Inflammatory macrophage treated with lipopolysaccharide for 1 hour (primary cell): ENCODE measurements around the gene S100B.
"Not testable (repeated sequence)": the region's sequence is repeated elsewhere in the genome, so short reads cannot be mapped to it uniquely, and the experiment has no call there.

Source experiments
- DNase-seq, 2 donors: peaks; one replicate each; pipeline ENCODE4 v3.0.0-alpha.2; 2020 to 2022

S100B gene

DNA sequence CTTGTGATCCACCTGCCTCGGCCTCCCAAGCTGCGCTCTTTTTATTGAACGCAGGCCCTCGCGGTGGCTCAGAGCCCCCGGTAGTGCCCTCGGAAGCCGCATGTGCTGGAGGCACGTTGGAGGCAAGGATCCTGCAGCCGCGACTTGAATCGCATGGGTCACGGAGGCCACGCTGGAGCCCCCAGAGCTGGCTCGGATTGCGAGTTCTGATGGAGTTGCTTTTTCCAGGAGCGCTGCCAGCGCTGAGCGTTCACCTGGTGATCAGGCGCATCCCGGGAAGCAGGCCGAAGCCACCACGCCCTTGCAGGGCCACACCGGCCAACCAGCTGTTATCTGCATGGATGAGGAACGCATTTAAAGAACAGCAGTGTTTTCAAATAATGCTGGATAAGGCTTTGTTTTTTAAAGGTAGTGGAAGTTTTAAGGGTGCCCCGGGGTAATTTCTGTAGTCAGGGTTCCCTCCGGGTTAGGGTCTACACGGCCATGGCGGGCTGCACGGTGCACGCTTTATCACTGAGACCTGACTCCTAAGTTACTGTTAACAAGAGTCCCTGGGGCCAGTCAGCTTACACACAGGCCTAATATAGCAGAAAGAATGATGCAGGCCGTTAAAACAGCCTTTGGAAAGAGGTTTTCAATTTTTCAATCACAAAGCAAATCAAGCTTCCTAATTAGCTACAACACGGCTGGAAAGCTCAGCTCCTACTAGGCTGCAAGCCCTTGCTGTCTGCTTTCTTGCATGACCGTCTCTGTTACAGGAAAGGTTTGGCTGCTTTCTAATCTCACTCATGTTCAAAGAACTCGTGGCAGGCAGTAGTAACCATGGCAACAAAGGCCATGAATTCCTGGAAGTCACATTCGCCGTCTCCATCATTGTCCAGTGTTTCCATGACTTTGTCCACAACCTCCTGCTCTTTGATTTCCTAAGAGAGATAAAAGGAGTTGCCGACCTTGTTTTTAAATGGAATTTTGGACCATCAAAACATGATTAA lies 6.0 kb downstream of the S100B start:
- no peak for DNase-seq

DNA sequence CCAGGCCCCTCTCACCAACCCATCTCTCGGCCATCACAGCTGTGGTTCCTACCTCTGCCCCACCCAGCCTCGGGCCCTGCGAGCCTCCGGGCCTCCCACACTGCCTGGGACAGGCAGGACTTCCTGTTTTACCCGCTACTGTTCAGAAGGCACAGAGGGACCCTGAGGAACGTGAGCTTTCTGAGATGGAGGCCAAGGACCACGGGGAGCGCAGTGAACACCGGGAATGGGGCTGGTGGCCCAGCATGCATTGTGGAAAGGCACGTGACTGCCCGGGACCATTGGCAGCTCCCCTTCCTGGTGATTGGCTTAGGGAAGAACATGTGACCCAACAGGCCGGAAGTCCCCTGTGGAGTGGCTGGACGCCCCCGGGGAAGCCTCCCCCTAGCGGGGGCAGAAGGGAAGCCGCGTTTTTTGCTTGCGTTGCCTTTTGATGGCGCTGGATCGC lies 7.0 kb downstream of the S100B start:
- no peak for DNase-seq

DNA sequence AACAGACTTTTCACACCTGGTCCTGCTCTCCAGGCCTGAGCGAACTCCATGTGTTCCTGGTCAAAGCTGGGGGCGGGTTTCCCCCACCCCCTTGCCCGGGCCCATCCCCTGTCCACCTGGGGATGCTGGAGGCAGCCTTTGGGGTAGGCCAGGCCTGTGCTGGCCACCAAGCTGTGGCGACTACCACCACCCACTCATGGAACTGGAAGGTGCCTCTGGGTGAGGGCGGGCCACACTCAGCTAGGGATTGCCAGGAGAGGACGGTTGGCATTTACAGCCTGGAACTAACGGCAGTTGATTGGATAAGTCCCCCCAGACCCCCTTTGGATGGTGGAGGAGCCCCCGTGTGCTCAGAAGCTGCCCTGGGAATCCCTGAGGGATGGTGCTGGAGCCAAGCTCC lies 7.9 kb downstream of the S100B start:
- no peak for DNase-seq

DNA sequence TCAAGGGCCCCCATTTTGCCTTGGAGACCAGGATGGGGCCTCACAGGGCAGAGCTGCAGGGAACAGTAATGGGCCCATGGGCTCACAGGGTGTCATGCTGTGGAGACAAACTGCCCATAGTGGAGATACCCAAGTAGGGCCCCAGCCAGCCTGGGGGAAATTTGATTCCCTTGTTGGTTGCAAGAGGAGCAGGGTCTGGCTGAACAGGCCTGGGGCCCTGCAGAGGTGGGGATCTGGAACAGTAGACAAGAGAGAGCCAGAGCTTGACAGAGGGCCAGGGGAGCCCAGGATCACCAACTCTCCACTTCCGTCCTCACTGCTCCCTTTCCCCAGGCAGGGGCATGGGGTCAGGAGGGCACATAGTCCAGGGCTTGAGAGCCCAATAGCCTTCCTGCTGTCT lies 8.7 kb downstream of the S100B start:
- DNase-seq = no peak

DNA sequence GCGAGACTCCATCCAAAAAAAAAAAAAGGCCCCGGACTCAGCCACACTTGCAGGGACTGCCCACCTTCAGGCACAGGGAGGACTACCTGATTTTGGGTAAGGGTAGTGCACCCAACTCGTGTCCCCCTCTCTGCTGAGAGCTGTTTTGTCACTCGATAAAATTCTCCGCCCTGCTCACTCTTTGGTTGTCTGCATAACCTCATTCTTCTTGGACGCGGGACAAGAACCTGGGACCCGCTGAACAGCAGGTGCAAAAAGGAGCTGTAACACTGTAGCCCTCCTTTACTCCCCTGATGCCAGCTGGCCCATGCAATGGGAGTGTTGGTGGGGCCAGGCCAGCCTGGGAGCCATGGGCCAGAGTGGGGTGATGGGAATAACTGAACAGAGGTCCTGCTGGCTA lies 10.6 kb downstream of the S100B start:
- no peak for DNase-seq

DNA sequence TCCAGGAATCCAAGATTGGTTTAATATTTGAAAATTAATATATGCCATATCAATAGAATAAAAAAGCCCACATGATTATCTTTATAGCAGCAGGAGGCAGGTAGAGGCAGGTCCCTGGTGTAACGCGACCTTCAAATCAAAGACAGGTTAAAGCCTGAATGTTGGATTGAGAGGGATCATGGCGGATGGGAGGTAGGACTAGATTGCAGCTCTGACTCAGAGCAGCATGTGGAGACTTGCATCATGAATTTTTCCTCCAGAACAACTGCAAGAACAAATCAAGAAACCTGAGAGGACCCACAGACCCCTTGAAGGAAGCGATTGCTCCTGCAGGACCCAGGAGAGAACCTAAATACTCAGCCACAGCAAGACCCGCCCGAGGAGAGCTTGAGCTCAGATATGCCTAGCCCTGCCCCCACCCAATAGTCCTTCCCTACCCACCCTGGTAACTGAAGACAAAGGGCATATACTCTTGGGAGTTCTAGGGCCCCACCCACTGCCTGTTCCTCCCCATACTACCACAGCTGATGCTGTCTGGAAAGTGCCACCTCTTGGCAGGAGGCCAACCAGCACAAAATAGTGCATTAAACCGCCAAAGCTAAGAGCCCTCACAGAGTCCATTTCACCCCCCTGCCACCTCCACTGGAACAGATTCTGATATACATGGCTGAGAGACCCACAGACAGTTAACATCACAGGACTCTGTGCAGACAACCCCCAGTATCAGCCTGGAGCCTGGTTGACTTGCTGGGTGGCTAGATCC lies 19.5 kb downstream of the S100B start:
- DNase-seq = no peak

DNA sequence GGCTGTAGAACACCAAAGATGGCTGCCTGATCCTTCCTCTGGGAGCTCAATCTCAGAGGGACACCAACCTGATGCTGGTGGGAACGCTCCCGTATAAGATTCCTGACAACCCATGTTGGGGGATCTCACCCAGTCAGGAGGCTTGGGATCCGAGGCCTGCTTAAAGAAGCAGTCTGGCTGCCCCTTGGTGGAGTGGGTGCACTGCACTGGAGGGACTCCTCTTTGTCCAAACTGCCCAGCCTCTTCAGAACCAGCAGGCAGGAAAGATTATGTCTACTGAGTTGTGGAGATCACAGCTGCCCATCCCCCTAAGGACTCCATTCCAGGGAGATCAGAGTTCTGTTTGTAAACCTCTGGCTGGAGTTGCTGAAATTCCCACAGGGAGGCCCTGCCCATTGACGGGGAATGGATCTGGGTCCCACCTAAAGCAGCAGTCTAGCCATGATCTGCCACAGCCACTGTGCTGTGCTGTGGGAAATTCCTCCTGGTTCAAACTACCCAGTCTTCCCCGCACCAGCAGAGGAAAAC lies 23.0 kb downstream of the S100B start:
- DNase-seq = no peak

DNA sequence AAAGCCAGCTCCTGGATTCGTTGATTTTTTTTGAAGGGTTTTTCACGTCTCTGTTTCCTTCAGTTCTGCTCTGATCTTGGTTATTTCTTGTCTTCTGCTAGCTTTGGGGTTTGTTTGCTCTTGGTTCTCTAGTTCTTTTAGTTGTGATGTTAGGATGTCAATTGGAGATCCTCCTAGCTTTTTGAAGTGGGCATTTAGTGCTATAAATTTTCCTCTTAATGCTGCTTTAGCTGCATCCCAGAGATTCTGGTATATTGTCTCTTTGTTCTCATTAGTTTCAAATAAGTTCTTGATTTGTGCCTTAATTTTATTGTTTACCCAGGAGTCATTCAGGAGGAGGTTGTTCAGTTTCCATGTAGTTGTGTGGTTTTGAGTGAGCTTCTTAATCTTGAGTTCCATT lies 25.5 kb downstream of the S100B start:
- not testable (repeated sequence) for DNase-seq

DNA sequence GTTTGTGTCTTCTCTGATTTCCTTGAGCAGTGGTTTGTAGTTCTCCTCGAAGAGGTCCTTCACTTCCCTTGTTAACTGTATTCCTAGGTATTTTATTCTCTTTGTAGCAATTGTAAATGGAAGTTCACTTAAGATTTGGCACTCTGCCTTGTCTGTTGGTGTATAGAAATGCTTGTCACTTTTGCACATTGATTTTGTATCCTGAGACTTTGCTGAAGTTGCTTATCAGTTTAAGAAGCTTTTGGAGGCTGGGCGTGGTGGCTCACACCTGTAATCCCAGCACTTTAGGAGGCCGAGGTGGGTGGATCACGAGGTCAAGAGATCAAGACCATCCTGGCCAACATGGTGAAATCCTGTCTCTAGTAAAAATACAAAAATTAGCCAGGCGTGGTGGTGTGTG lies 27.1 kb downstream of the S100B start:
- not testable (repeated sequence) for DNase-seq

DNA sequence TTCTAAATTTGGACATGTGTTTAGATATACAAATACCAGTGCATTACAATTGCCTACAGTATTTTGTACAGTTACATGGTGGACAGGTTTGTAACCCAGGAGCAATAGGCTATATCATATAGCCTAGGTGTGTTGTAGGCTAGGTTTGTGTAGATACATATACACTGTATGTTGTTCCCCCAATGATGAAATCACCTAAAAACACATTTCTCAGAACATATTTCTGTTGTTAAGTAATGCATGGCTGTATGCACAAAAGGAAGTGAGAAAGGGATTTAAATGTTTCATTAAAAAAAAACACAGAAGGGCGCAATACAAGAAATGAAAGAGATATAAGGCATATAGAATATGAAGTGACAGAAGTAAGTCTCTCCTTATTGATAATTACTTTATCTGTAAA lies 32.0 kb downstream of the S100B start:
- peak in 1 of 2 donors; percentile 22 for DNase-seq

DNA sequence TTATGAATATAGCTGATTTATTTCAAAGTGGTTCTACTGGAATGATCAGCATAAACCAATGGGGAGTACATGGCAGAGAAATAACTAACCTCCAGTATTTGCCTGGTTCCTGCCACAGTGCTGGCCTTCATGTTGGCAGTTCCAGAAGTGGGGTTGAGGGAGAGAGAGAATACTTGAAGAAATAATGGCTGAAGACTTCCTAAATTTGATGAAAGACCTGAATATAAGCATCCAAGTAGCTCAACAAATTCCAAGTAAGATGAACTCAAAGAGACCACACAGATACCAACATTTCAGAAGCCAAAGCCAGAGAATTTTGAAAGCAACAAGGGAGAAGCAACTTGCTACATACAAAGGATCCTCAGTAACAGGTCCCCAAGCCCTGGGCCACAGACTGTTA lies 34.3 kb downstream of the S100B start:
- DNase-seq = no peak

DNA sequence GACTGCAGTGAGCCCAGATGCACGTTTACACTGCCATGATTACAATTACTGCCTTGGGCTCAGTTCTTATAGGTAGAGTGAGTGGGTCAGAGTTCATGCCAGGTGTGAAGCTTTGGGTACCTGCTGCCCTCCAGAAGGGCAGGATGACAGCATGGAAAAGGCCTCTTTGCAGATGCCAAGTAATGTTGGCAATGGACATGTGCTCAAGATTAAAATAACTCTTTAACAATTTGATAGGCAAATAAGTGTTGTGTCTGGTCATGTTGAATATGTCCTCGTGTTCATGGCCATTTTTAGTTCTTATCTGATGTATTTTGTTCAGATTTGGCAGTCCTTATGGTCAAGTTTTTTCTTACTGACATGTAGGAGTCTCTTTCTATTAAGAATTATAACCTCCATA lies 34.8 kb downstream of the S100B start:
- DNase-seq = no peak

DNA sequence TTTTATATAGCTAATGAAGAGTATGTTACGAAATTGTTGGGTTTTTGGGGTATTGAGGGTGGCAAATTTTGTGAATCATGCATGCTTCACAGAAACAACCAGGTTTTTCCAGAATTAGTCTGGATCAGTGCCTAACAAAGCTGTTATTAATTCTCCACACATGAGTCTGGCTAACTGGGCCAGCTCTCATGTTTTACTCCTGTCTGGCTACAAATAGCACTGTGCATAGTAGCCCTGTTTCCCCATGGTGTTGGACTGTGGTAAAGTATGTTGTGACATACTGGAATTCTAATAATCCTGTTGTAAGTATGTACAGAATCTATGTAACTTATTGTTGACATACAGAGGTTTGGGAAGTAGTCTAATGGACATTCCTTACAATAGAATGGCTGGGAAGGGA lies 35.8 kb downstream of the S100B start:
- DNase-seq = peak; percentile 41 to 59

DNA sequence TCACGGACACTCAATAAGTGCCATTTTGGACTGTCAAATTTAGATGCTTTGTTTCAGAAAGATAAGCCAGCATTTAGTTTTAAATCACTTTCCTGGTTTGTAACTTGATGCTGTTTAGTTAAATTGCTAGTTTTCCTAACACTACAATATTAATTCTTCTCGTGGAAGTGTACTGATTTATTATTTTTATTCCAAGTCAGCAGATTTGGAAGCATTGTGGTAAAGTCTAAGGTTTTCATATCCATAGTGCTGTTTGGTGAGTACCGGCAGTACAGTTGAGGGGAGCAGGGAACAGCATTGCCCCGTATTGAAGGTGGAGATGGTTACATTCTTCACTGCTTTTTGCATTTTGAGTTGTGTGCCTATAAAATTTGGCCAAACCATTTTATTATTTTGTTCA lies 36.3 kb downstream of the S100B start:
- DNase-seq = no peak

DNA sequence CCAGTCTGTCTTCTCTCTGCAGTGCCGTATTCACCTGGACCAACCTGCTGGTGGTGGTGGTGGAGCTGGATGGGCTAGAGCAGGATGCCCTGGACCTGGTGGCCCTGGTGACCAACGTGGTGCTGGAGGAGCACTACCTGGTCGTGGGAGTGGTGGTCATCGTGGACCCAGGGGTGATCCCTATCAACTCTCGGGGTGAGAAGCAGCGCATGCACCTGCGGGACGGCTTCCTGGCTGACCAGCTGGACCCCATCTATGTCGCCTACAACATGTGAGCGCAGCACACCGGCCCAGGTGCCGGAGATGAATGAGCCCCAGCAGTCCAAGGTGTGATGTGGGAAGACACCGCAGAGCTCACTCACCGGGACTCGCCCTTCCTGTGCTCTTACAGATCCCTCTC lies 37.5 kb downstream of the S100B start:
- DNase-seq = no peak

DNA sequence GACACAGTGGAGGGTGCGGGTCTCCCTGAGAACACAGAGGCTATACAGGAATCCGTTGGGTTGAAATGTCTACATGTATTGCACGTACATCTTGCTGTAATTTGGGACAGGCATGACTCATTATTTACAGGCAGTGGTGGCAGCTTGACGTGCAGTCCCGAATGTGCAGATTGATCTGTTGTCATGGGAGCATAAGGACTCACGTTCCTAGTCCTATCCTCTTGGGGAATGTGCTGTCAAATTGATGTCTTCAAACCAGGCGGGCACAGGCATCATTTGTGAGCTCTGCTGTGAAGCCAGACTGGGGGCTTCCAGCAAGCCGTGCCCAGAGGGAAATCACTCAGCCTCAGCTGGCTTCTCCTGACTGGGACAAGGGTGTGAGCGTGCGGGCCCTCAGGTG lies 40.5 kb downstream of the S100B start:
- DNase-seq = no peak

DNA sequence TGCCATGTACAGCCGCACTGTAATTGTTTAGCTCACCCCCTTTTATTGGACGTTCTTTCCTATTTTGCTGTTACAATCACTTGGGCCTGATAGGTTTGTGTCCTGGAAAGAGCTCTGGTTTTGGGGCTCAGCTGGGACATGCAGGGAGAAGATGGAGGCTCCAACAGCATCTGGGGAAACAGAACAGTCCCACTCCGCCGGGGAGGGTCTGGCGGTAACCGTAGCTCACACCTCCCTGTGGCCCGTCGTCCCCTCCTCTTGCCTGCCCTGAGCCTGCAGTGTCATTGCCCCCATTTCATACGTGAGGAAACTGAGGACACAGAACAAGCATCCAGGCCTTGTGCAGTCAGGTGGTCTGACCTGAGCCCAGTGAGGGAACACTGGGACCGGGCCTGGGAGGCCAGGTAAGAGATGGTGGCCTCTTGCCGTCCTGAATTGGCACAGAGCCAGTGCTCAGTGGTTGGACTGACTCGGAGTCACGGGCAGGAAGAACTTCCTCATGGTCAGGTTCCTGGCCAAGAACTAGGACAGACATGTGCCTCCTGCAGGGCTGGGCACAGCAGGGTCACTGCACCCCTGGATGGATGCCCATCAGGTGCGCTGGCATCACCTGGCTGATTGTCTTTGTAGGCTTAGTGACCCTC lies 41.8 kb downstream of the S100B start:
- DNase-seq = no peak

DNA sequence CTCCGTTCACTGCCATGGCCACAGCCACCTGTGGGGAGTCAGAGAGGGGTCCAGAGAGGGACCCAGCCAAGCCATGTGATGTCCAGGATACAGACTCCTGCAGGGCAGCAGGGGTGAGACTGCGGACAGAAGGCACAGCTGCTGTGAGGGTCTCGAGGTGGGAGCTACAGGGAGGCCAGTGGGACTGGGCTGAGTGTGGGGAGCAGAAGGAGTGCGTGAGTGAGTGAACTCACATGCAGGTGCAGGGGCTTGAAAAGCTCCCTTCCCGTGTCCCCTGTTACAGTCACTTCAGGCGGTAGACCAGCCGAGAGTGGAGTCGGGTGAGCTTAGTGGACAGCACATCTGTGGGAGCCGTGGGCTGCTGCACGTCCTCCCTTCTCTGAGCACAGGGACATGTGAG lies 42.4 kb downstream of the S100B start:
- DNase-seq = no peak

DNA sequence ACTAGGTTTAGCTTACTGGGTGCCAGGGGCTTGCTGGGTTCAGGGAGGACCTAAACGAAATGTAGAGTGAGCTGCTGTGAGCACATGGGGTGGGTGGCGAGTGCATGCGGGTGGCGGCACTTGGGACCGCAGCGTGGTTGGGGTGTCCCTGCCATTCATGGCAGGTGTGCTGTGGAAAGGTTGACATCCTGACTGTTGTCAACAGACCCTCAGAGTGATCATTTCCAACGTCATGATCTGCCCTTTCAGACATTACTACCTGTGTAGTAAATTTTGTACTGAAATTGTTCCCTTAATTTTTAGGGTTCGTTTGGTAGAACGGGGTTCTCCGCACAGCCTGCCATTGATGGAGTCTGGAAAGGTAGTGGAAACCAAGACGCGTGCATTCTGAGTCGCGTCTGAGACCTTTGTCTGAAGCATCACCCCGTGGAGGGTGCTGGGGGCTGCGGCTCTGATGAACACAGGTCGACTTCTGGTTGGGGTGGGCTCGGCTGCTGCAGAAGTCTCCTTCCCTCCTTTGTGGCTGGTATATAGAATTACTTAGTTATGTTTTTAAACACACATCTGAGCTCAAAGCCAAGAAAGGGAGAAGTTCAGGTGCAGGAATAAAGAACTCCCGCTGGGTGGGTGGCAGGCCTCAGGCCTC lies 43.3 kb downstream of the S100B start:
- no peak for DNase-seq

DNA sequence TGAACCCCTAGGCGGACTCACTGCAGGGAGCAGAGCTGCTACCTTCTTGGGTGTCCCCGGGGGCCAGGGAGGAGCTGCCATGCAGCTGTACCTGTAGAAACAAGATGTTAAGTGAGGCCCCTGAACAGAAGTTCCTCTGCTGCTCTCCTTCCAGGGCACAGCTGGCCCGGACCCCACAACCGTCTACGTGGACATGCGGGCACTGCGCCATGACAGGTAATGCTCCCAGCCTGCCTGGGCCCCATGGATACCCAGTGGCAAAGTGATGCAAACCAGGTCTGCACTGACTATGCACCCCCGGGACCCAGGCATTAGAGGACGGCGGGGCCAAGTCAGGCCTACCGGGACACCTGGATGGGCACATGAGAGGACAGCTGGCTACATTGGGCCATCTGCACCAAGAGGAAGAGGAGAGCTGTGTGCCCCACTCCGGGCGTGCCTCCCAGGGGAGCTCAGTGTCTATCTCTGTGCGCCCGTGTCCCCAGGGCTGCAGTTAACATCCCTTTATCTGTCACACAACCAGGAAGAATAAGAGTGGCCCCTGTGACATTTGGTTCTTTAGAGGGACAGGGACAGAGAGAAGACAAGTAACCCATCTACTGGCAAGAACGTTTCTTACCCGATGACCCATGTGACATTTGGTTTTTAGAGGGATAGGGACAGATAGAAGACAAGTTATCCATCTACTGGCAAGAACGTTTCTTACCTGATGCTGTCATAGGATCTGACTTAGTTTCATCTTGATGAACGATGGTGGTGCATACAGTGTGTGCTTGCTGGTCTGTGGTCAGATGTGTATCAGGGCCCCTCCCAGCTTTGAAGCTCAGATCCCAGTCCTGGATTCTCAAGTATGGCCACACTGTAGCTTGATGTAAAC lies 44.1 kb downstream of the S100B start:
- no peak for DNase-seq

DNA sequence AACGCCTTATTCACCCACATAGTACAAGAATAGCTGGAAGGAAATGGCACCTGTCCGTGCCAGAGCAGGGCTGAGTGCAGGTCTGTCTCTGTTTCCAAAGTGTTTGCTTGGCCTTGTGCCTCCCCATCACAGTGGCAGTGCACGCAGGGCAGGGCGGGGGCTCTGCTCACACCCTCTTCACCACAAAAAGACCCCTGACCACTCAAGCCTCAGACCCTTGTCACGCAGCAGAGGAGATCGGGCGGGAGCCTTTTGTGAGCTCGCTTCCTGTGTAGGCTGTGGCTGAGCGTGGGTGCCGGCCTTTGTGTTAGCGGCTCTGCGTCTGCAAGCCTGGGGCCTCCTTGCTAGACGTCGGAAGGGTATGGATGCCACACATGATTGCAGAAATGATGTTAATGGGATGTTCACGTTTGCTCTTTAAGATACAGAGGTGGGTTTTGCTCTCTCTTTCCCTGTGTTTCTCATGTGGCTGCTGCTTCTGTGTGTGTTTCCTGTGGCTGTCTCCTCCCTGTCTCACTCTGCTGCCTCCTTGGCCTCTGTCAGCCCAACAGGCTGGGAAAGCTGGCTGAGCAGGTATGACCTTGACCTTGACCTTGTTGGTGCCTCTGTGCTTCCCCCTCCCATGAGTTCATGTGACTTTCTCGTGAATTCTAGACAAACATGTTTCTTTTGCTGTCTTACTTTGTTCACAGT lies 45.4 kb downstream of the S100B start:
- no peak for DNase-seq
